Osteoblast (primary cell): ENCODE results near the gene EFNA4. TPM values are rescaled to one million over a fixed set of nuclear protein-coding genes. Genes with fewer than 3 reads are reported as not detected.

ENCODE experiments used
- DNase-seq: peaks from one replicate; pipeline ENCODE4 v3.0.0; 2011; ENCODE audit warnings: low spot score, mixed read lengths; ENCODE audit not compliant: insufficient read length; ENCODE audit errors: missing footprints
- H2AFZ ChIP-seq: 2 replicates; pipeline ENCODE4 v1.6.0; 2011; ENCODE audit warnings: mild to moderate bottlenecking, low read length
- H3K27ac ChIP-seq: 2 replicates; pipeline ENCODE4 v1.5.1; 2011; ENCODE audit warnings: mild to moderate bottlenecking, low read depth, low read length, moderate library complexity
- H3K27me3 ChIP-seq: 2 replicates; pipeline ENCODE4 v1.6.0; 2012; ENCODE audit warnings: mild to moderate bottlenecking, control low read depth, inconsistent platforms, low read length, moderate library complexity; ENCODE audit not compliant: insufficient read depth
- H3K36me3 ChIP-seq: 2 replicates; pipeline ENCODE4 v1.5.1; 2011; ENCODE audit warnings: mild to moderate bottlenecking, low read length, control low read depth, moderate library complexity; ENCODE audit not compliant: insufficient read depth
- H3K4me1 ChIP-seq: 2 replicates; pipeline ENCODE4 v1.5.1; 2011; ENCODE audit warnings: mild to moderate bottlenecking, low read length, control low read depth, moderate library complexity; ENCODE audit not compliant: insufficient read depth
- H3K4me2 ChIP-seq: 2 replicates; pipeline ENCODE4 v1.6.0; 2011; ENCODE audit warnings: mild to moderate bottlenecking, low read length; ENCODE audit not compliant: insufficient read depth
- H3K4me3 ChIP-seq: fragments of 200-600 bp; sonication (generic); 3 replicates; pipeline ENCODE4 v1.5.1; 2012; ENCODE audit warnings: mild to moderate bottlenecking, low read length, inconsistent platforms; ENCODE audit not compliant: insufficient read depth
- H3K79me2 ChIP-seq: 2 replicates; pipeline ENCODE4 v1.6.0; 2012; ENCODE audit warnings: mild to moderate bottlenecking, low read length, control low read depth, inconsistent platforms; ENCODE audit not compliant: insufficient read depth
- H3K9me3 ChIP-seq: 2 replicates; pipeline ENCODE4 v1.5.1; 2011; ENCODE audit warnings: low read depth, low read length, control low read depth
- H4K20me1 ChIP-seq: 2 replicates; pipeline ENCODE4 v1.6.0; 2012; ENCODE audit warnings: mild to moderate bottlenecking, low read length, control low read depth; ENCODE audit not compliant: insufficient read depth
- total RNA-seq: library from RNA; depleted of rRNA; stranded (reverse); fragments of >200 nt; gene quantifications from 2 replicates; pipeline ENCODE4 v1.2.3, GENCODE V29; 2012
- TF ChIP-seq, protein P1 (sequence below): IDR thresholded peaks from 2 replicates; pipeline ENCODE4 v1.5.1; 2011; ENCODE audit warnings: mild to moderate bottlenecking, low read depth, low read length, moderate library complexity; ENCODE audit errors: extremely low read depth

Gene EFNA4
- total RNA-seq, 1 donor, result 3.6 TPM

- H3K4me2 ChIP-seq, result peak overlapping the region; percentile 90
- H3K36me3 ChIP-seq, result no peaks in the 10 kb centered on the region
- H3K4me1 ChIP-seq, result peaks cover 19% of the 10 kb centered on the region
- no peak overlapping the region for H3K27ac ChIP-seq
- H3K9me3 ChIP-seq, result no peaks in the 10 kb centered on the region
- TF ChIP-seq, protein P1, sequence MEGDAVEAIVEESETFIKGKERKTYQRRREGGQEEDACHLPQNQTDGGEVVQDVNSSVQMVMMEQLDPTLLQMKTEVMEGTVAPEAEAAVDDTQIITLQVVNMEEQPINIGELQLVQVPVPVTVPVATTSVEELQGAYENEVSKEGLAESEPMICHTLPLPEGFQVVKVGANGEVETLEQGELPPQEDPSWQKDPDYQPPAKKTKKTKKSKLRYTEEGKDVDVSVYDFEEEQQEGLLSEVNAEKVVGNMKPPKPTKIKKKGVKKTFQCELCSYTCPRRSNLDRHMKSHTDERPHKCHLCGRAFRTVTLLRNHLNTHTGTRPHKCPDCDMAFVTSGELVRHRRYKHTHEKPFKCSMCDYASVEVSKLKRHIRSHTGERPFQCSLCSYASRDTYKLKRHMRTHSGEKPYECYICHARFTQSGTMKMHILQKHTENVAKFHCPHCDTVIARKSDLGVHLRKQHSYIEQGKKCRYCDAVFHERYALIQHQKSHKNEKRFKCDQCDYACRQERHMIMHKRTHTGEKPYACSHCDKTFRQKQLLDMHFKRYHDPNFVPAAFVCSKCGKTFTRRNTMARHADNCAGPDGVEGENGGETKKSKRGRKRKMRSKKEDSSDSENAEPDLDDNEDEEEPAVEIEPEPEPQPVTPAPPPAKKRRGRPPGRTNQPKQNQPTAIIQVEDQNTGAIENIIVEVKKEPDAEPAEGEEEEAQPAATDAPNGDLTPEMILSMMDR, result no peak
- H3K79me2 ChIP-seq, result no peaks in the 10 kb centered on the region
- peaks cover 20% of the 10 kb centered on the region for H4K20me1 ChIP-seq
- H2AFZ ChIP-seq, result peak overlapping the region; percentile 67
- peak; percentile 95 for DNase-seq
- H3K27me3 ChIP-seq, result no peaks in the 10 kb centered on the region
- H3K4me3 ChIP-seq, result peak overlapping the region; percentile 97
Observed at GRCh38 chr1:155064111-155064831, 731 bp downstream of the EFNA4 start.

- Histone ChIP-seq H4K20me1 (peaks cover 20% of the 10 kb centered on the region), H3K27me3 (no peaks in the 10 kb centered on the region), H3K36me3 (no peaks in the 10 kb centered on the region), H3K9me3 (no peaks in the 10 kb centered on the region), H3K4me3 (no peak overlapping the region), H3K27ac (no peak overlapping the region), H3K4me2 (peak overlapping the region; percentile 90), H2AFZ (no peak overlapping the region), H3K79me2 (no peaks in the 10 kb centered on the region), H3K4me1 (peaks cover 19% of the 10 kb centered on the region)
- DNase-seq, result no peak
- TF ChIP-seq, protein P1, result no peak
Observed at GRCh38 chr1:155064832-155065429, 1.4 kb downstream of the EFNA4 start.

DNA sequence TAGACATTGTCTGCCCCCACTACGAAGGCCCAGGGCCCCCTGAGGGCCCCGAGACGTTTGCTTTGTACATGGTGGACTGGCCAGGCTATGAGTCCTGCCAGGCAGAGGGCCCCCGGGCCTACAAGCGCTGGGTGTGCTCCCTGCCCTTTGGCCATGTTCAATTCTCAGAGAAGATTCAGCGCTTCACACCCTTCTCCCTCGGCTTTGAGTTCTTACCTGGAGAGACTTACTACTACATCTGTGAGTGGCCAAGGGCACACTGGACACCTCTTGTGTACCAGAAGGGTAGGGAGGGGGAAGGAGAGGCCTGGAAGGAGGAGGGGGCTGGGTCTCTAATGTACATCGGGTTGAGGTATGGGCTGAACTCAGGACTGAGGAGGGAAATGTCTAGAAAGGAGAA is 3.2 kb downstream of the EFNA4 start:
- Histone ChIP-seq H3K4me2 (no peak overlapping the region), H3K4me3 (no peak overlapping the region), H3K27ac (no peak overlapping the region), H3K4me1 (peaks cover 22% of the 10 kb centered on the region), H3K36me3 (no peaks in the 10 kb centered on the region), H3K9me3 (no peaks in the 10 kb centered on the region), H2AFZ (no peak overlapping the region), H3K79me2 (no peaks in the 10 kb centered on the region), H3K27me3 (no peaks in the 10 kb centered on the region), H4K20me1 (peaks cover 12% of the 10 kb centered on the region)
- TF ChIP-seq, protein P1, result no peak
- no peak for DNase-seq

- Histone ChIP-seq H3K79me2 (no peaks in the 10 kb centered on the region), H3K4me1 (peaks cover 11% of the 10 kb centered on the region), H4K20me1 (peaks cover 8% of the 10 kb centered on the region), H3K27me3 (peaks cover 3% of the 10 kb centered on the region), H2AFZ (no peak overlapping the region), H3K4me2 (no peak overlapping the region), H3K27ac (no peak overlapping the region), H3K9me3 (no peaks in the 10 kb centered on the region), H3K36me3 (no peaks in the 10 kb centered on the region), H3K4me3 (no peak overlapping the region)
- DNase-seq, result no peak
- TF ChIP-seq, protein P1, result no peak
Observed at GRCh38 chr1:155068599-155068998, 5.1 kb downstream of the EFNA4 start.
